ENCODE measurements around the gene FAF1.

- TF ChIP-seq GATA2 (IDR thresholded peaks at IDR 0.05; ENCODE audit: low read depth, low read length) = no peak
- TF ChIP-seq GATA3 (IDR thresholded peaks at IDR 0.05; ENCODE audit: low read depth, low read length) = no peak
Observed at GRCh38 chr1:50873458-50874187, 86.4 kb downstream of the FAF1 start.

Data from SH-SY5Y (cell line).